NCI-H526 treated with DMSO at 0.1 percent for 48 hours (cell line): Measurements from ENCODE around the gene MPZL2.

Source experiments
- DNase-seq: peaks from one replicate; lab custom pipeline; 2025; lab: John Stamatoyannopoulos, UW

Gene MPZL2

GRCh38 chr11:118243161-118243560, 20.9 kb downstream of the MPZL2 start:
- DNase-seq: no peak

- no peak for DNase-seq
These were observed 22.4 kb downstream of the MPZL2 start for GRCh38 chr11:118241764-118242098.

DNA sequence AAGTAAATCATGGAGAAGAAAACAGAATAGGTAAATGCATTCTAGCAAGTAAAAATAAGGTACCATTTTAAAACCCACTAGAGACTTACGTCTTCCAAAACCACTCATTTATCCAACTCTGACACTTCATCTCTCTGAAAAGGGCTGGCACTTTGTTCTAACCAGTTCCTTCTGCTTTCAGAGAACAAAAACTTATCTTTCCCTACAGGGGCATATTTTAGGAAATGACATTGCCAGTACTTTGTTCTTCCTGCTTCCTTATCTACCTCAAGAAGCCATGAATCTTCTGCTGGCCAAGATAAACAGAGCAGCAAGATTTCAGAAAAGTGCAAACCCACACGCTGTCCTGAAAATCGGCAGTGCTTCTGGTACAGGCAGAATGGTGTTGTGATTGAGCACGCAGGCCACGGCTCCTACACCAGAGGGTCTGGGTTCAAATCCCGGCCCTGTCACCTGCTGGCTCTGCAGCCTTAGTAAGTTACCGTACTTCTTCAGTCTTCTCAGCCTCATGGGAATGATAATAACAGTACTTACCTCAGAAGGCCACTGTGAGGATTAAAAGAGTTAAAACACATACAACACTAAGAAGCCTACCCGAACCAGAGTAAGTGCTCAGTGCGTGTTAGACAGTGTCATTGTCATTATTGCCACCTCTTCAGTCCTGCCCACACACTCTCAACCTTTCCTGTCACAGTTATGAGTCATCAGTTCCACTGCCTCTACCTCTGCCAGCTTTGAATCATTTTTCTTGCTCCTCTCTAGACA, 22.9 kb downstream of the MPZL2 start:
- no peak for DNase-seq

GRCh38 chr11:118239509-118240205, 24.4 kb downstream of the MPZL2 start:
- no peak for DNase-seq

GRCh38 chr11:118238929-118239328, 25.2 kb downstream of the MPZL2 start:
- no peak for DNase-seq

DNA sequence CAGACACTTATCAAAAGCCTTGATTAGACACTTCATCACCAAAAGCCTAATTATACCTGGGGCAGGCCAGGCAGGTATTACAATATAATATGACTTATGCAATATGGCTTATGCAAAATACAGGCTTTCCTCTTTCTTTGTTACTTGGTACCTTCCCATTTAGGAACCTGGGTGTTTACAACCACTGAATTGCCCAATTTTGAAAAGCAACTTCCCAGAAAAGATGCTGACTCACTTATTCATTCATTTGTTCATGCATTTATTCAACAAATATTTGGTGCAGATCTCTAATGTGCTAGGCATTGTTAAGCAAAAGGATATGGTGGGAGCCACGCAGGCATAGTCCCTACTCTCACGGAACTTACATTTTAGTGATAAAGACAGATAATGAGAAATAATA, 25.7 kb downstream of the MPZL2 start:
- no peak for DNase-seq

GRCh38 chr11:118236170-118236569, 27.9 kb downstream of the MPZL2 start:
- no peak for DNase-seq

GRCh38 chr11:118234833-118235232, 29.3 kb downstream of the MPZL2 start:
- DNase-seq: no peak

DNA sequence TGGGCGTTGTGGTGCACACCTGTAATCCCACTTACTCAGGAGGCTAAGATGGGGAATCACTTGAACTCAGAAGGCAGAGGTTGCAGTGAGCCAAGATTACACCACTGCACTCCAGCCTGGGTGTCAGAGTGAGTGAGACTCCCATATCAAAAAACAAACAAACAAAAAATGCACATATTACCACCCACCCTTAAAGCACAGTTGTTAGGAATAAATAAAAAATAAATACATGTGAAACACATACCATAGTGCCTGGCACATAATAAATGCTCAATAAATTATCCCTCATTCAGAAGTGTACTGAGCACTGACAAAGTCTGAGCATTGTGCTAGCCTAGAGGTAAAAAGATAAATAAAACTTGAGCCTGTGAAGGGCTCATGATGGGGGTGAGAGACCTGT, 30.2 kb downstream of the MPZL2 start:
- no peak for DNase-seq

GRCh38 chr11:118233377-118233776, 30.7 kb downstream of the MPZL2 start:
- DNase-seq: no peak

DNA sequence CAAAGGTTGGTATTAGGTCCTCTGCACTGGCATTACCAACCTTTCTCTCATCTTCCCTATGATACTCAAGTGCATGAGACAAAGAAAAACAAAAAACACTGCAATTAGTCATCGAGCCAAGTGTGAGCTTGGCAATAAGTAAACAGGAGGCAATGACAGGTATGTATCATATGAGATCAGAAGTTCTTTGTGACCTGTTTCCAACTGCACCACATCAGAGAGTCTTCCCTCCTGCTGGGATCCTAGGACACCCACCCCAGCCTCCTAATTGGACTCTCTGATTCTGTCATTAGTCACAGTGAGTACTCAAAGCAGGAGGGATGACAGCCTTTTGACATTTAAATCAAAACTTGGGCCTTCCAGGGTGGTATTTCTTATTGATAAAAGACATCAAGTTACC, 31.4 kb downstream of the MPZL2 start:
- no peak for DNase-seq

GRCh38 chr11:118231461-118231860, 32.6 kb downstream of the MPZL2 start:
- no peak for DNase-seq

DNA sequence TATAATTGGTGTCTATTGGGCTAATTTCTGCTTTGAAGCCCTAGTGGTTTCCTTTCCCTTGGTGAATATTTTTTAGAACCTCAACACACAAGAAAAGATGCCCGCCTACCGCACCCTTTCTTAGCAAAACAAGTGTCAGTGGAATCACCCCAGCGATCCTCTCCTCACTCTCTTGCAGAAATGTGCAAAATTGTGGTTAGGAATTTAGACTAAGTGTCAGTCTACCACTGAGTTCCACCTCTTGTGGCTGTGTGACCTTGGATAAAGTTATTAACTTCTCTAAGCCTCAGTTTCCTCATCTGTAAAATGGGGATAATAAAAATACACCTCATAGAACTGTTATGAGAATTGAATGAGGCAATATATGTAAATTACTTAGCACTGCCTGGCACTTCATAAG, 34.0 kb downstream of the MPZL2 start:
- no peak for DNase-seq

GRCh38 chr11:118229274-118229847, 34.7 kb downstream of the MPZL2 start:
- no peak for DNase-seq

DNA sequence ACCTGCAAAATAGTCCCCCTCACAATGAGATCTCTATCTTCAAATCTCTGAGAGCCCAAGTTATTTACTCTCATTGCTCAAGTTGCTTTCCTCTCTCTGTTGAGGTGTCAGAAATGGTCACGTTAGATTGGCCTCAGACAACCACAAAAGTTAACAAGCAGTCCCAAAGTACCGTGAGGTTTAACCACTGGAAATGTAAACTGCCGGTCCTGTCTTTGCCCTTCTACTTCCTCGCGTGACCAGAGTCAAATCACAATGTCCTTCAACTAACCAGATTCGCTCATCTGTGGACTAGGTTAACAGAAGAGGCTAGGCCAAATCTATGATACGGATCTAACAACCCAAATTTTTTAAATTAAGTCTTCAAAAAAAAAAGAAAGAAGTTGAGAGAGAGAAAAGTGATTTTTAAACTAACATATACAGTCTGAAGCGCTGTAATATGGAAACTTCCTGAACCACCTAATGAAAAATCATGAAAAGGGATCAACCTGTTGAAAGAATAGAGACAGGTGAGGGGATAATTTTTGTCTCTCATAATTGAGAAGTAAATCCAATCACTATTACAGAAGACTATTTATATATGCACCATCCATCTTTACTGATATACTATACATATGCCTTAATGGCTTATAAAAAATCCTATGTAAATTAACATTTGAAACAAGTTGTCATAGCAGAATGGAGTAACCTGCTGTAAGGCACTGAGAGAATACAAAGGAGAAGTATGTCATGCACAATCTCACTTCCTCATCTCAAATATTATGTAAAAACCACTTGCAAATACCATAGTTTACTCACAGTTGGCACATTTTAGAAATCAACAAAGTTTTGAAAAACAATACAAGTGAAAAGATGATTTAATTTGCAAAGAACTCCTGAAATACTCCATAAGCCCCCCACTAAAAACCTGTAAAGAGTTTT, 36.0 kb downstream of the MPZL2 start:
- no peak for DNase-seq

- DNase-seq: no peak
These were observed 37.3 kb downstream of the MPZL2 start for GRCh38 chr11:118226781-118227180.

DNA sequence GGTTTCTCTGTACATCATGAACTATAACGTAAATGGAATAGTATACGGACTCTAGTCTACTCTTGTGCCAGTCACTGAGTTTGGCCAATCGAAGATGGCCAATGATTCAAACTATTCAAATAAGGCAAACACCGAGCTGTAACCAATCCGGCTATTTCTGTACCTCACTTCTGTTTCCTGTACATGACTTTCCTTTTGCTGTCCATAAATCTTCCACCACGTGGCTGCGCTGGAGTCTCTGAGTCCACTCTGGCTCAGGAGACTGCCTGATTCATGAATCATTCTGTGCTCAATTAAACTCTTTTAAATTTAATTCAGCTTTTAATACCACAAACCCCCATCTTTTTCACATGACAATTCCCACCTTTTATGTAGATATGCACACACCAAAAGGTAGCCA, 37.8 kb downstream of the MPZL2 start:
- no peak for DNase-seq

DNA sequence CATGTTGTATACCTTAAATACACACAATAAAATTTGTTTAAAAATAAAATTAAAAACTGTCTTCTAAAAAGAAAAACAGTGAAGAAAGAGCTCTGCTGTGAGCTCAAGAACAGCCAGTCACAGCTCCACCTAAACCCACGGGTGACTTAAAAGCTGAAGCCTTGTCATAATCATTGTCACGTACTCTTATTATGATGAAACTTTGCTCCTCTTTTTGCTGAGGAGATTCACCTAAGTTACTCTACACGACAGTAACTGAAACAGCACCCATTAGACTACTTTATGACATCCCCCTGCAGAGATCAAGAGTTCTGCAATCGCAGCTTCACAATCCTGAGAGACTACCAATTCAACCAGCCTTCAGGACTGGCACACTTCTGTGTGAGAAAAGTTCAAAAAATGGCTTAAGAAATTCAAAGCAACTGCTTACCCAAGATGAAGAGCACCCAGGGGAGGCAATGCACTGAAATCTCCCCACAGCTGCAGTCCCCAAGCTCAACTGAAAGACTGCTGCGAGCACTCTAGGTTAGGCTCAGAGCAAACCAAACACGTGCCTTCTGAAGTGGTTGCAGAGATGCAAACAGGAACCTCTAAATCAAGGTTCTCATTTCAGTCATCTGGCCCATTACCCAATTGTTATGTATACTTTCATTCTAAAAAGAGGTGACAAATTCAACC, 39.4 kb downstream of the MPZL2 start, which contains the start of gene JAML:
JAML (minus strand) TSS at position 501 of the 678 bp plus-strand sequence. CDS start 10,145 bp downstream, outside the sequence.
- DNase-seq: no peak

- DNase-seq: no peak
These were observed 40.1 kb downstream of the MPZL2 start for GRCh38 chr11:118223992-118224391.

- no peak for DNase-seq
These were observed 40.5 kb downstream of the MPZL2 start for GRCh38 chr11:118223570-118223969.

- DNase-seq: no peak
These were observed 41.7 kb downstream of the MPZL2 start for GRCh38 chr11:118222437-118222836.

DNA sequence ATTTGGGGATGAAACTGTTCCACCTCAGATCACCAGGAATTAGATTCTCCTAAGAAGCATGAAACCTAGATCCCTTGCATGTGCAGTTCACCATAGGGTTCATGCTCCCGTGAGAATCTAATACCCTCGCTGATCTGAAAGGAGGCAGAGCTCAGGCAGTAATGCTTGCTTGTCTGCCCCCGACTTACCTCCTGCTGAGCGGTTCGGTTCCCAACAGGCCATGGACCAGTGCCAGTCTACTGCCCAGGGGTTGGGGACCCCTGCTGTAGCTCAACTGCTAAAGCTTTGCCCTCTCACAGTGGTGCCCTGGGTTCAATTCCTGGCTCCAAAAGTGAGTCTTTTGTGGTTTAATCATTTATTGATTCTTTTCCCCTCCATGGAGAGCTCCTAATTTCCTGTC, 42.7 kb downstream of the MPZL2 start:
- DNase-seq: no peak
